Kidney tubule cell (primary cell): ENCODE data around the gene PCYT2.

Experiments
- DNase-seq: peaks from one replicate; pipeline ENCODE4 v3.0.0-alpha.2; 2018; ENCODE audit warnings: low spot score

The PCYT2 gene

GRCh38 chr17:81869221-81870130, 41.7 kb downstream of the PCYT2 start:
- DNase-seq: peak; percentile 38

GRCh38 chr17:81868674-81869220, 42.5 kb downstream of the PCYT2 start:
- DNase-seq: peak; percentile 88

- peak; percentile 35 for DNase-seq
Observed at GRCh38 chr17:81867991-81868673, 43.1 kb downstream of the PCYT2 start.

- peak; percentile 50 for DNase-seq
Observed at GRCh38 chr17:81867170-81867990, 43.8 kb downstream of the PCYT2 start.

- DNase-seq: peak; percentile 23
Observed at GRCh38 chr17:81866440-81867169, 44.6 kb downstream of the PCYT2 start.

DNA sequence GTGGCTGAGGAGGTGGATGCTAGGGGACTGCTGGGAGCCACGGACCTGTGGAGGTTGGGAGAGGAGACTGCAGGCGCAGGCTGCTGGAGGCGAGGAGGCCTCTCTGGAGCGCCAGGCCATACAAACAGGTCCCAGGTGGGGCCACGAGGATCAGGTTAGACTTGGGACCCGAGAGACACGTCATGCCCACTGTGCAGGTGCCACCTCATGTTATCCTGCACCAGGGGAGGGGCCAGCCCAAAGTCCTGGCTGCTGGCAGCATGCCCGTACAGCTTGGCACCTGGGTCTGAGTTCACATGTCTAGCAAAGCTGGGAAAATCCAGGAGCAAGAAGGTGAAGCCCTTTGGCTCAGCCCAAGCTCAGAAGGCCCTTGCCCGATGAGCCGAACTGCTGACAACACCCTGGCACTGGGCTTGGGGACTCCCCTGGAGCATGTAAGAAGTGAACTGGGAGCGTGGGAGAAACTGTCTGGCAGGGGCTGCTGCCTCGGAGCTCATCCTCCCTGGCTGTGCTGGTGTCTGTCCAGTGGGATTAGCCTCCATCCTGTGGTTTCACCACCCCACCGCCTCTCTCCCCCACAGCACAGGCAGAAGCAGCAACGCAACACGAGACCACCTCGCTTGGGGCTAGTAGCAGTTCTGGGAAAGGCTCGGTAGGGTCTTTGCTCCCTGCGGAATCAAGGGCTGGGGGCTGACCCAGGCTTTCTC, 45.3 kb downstream of the PCYT2 start:
- peak; percentile 91 for DNase-seq

GRCh38 chr17:81865358-81865732, 45.9 kb downstream of the PCYT2 start:
- DNase-seq: no peak

GRCh38 chr17:81863833-81864768, 47.1 kb downstream of the PCYT2 start:
- no peak for DNase-seq

GRCh38 chr17:81863123-81863675, 48.0 kb downstream of the PCYT2 start:
- no peak for DNase-seq

DNA sequence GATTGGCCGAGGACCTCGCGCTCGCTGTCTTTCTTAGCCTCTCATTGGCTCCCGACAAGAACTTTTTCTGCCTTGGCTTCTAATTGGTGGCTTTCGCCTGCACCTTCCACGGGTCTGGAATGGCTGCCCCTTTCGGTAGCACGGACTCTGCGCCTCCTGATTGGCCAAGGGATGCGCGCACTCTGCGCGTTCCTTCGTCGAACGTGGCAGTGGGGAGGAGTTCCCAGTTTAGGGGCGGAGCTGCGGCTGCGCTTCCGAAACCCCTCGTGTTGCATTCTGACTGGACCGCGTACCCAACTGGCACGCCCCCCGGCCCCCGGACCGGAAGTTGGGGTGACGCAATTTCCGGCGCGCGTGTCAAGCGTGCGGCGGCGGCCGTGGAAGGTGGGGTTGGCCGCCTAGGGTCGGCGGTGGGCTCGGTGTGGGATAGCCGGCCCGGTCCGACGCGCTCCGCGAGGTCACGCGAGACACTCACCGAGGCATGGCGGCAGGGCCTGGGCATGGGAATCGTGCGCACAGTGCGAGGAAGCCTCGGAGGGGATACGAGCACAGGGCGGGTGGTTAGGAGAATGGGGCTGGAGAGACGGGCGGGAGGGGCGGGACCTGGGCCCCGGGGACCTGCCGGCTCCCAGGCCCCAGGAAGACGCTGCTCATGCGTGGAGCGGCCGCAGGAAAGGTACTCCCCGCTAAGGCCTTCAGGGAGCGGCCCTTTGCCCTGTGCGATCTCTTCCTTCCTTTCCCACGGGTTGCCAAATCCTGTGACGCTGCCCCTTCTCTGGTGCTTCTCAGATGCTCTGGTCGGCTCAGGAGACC, 50.2 kb downstream of the PCYT2 start:
- peak; percentile 100 for DNase-seq

GRCh38 chr17:81859906-81860755, 51.1 kb downstream of the PCYT2 start, which contains the start of gene P4HB:
P4HB (minus strand) TSS chr17:81860535; CDS start chr17:81860471, 64 bp downstream.
- DNase-seq: peak; percentile 28

DNA sequence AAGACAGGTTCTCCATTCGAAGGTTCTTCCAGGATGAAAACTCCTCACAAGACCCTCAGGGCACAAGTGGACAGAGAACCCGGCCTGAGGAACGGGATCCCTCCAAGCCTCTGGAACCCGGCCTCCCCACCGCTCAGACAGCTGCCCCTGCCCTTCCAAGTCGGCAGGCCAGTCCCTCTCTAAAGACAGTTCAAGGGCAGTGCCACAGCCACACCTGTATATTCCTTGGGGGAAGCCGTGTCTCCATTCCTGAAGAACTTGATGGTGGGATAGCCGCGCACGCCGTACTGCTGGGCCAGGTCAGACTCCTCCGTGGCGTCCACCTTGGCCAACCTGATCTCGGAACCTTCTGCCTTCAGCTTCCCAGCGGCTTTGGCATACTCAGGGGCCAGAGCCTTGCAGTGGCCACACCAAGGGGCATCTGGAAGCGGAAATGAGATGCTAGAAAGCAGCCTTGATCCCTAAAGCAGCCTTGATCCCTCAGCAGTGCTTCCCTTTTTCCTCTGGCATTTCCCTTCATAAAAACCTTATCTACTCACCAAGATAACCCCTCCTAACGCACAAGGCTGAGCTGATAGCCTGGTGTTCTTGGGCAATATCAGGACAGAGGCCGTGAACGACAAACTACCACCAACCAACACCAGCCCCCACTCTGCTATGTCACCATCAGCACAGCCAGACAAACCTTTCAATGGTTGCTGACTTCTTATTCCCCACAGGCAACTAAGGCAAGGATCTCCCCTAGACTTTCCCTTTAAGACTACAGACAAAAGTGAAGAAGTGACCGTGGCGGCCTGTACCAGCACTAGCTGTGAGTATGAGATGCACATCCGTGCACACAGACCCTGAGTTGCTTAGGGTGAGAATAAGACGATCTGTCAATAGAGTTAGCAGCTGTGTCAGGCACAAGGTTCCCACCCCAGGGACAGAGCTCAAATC, 52.0 kb downstream of the PCYT2 start:
- DNase-seq: no peak

DNA sequence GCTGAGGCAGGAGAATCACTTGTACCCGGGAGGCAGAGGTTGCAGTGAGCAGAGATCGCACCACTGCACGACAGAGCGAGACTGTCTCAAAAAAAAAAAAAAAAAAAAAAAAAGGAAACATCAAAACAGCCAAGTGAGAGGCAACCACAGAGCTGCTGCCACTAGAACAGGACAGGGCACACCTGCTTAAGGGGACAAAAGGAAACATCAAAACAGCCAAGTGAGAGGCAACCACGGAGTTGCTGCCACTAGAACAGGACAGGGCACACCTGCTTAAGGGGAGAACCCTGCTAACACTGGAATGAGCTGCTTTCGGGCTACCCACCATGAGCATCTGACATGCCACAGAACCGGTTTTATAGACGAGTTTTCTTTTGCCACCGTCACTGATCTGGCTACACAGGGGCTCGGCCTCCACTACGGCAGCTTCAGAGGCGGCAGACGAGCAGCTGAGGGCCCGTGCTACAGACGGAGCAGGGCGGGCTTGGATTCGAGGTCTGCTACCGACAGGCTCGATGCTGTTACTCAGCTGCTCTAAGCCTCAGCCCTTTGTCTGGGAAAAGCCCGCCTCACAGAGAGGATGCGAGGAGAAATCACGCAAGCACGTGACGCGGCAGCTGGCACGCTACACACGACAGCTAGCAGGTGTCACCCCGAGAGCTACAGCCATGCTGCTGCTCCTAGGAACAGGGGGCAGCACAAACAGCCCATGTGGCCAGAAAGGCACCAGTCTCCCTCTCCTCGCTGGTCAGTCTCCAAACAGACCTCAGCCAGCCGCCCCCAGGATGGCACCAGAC, 52.8 kb downstream of the PCYT2 start:
- DNase-seq: no peak

GRCh38 chr17:81854974-81855774, 56.0 kb downstream of the PCYT2 start:
- DNase-seq: no peak

DNA sequence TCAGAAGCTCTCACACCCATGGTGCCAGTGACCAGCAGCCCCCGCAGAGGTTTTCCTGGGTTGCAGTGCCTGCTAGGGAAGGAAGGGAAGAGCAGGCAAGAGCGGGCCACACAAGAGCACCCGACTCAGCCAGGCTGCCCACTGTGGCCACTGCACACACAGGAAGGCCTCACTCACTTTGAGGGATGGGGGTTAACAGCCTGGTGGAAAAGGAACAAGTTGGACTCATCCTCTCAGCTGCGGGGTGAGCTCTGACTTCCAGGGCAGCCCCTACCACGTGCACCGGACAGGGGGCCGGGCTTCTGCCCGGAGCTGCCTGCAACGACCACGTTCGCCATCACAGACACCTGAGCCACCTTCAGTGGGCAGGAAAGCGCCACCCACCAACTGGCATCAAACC, 59.0 kb downstream of the PCYT2 start:
- no peak for DNase-seq
